HG02938 (cell line): Measurements from ENCODE around the gene CYS1.
"Not testable (repeated sequence)": the region's sequence is repeated elsewhere in the genome, so short reads cannot be mapped to it uniquely, and the experiment has no call there.

ENCODE experiments used
- ATAC-seq: cut with Tn5 transposase; IDR thresholded peaks from one replicate; pipeline ENCODE4 v1.9.1; 2021; ENCODE audit warnings: mild to moderate bottlenecking, moderate library complexity; ENCODE audit not compliant: unreplicated experiment

The CYS1 gene

DNA sequence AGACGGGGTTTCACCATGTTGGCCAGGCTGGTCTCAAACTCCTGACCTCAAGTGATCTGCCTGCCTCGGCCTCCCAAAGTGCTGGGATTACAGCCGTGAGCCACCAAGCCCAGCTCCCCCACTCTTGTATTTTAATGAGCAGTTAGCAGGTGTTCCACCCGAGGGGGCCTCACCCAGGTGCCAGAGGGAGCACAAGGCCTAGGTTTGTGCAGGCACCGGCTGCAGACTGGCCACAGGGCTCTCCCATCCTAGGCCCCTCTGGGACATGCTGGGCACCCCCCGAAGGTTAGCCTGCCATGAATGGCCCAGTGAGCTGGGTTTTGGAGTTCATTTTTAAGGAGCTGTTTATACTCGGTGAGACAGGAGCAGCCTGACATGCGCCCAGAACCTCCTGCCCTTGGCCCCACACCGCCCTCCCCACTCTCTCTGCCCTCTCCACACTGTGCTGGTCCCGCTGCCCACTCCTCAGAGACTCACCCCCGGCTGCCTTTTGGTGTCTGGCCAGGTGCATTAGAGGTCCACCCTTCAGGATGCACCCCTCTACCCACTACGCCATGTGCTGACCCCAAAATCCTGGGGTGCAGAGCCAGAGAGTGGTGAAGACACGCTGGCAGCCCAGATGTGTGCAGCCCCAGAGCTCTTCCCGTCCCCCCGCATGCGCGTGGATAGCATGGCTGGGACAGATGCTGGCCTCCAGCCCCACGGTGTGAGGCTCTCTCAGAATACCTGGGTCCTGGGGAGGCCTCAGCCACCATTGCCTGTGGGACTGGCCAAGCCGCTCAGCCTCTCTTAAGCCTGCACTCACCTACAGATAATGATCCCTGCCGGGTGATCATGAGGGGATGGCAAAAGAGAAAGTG, 48.1 kb downstream of the CYS1 start:
- no peak for ATAC-seq

GRCh38 chr2:10030798-10031197, 49.4 kb downstream of the CYS1 start:
- ATAC-seq: not testable (repeated sequence)

- ATAC-seq: no peak
These were observed 49.9 kb downstream of the CYS1 start for GRCh38 chr2:10030311-10030736.

DNA sequence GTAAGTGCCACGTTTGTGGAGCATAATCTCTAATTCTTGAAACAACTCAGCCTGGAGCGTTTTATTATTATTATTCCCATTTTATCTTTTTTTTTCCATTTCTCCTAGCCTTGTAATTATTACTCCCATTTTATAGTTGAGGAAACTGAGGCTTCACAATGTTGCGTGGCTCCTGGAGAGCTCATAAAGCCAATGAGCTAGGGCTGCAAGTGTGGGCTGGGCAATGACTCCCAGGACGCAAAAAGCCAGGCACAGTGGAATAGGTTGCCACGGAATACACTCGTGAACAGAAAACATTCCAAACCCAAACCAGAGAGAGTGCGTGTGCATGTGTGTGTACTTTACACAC, 50.4 kb downstream of the CYS1 start:
- no peak for ATAC-seq

DNA sequence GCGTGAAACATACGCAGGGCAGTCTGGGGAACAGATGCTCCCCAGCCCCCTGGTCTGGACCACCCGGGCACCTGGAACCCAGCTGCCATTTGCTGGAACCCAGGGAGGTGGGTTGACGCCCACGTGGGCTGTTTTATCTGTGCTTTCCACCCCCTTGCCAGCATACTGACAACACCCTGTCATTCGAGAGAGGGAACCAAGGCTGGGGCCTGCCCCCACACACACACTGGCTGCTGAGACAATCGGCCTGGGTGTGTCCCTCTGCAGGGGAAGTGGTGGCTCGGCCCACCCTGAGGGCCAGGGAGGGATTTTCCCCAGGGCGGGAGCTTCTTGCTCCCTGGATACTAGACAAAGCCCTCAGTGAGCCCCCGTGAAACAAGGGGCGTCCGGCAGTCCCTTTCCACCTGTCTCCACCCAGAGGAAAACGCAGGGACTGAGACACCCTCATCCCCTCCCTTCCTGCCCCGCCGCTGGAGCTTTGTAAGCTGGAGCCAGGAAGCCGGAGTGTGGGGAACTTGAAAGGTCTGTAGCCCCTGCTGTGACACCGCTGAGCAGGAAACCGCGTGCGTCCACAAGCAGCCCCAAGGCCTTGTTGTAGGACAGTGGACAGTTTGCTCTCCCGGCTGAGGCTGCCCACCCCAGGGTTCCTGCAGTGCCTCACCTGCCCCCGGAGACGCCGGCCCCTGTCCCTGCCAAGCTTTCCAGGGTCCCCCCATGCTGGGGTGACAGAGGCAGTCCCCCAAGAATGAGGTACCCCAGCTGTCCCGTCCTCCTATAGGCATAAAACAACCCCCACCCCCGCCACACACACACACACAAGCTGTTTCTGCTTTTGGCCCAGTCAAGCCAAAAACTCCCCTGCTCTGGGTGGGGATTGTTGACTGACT, 51.0 kb downstream of the CYS1 start:
- ATAC-seq: no peak

DNA sequence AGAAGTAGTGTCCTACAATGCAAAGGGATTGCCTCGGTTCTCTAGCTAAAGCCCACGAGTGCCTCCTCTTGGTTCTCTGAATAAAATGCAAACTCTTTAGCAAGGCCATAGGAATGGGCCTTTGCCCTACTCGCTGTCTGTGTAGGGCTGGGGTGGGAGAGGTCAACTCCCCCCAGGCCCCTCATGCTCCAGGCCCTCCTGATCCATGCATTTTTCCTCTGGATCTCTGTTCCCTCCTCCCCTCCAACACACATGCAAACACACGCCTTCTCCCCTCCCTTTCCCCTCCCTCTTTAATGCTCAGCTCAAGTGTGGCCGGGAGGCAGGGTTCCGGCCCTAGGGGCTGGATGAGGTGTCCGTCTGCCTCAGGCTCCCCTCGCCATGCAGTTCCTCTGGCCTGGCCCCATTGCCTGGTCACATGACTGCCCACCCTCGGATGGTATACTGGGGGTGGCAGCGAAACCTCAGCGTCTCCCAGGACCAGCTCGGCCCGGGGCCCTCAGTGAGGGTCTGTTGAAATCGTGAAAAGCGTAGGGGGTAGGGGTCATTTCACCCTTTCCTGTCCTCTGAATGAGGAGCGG, 51.7 kb downstream of the CYS1 start:
- no peak for ATAC-seq

GRCh38 chr2:10027660-10028330, 52.4 kb downstream of the CYS1 start:
- no peak for ATAC-seq

DNA sequence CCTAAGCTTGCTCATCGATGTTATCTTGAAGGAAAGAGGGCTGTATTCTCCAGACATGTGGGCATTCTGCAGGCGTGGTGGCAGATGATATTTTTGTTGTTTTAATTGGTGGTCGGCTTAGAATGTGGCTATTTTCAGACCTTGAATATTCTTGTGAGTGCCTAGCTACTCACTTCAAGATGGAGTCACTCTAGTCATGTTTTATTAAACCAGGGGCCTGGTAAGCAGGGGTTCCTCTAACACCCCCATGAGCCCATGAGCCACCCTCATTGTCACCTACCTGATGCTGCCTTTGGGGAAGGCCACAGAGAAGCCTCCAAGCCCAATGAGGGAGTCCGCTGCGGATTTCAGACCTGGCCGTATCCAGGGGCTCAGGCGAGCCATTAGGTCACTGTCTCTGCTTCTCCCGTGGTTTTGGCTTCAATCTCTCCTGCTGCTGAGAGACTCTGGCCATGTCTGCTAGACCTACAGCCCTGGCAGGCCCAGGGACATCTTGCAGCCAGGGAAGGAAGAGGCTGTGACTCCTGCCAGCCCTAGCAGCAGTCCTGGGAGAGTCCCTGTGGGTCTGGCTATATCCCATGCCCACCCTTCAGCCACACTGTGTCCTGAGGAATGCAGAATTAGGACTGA, 53.2 kb downstream of the CYS1 start:
- ATAC-seq: no peak

GRCh38 chr2:10022966-10023662, 57.1 kb downstream of the CYS1 start:
- ATAC-seq: no peak

DNA sequence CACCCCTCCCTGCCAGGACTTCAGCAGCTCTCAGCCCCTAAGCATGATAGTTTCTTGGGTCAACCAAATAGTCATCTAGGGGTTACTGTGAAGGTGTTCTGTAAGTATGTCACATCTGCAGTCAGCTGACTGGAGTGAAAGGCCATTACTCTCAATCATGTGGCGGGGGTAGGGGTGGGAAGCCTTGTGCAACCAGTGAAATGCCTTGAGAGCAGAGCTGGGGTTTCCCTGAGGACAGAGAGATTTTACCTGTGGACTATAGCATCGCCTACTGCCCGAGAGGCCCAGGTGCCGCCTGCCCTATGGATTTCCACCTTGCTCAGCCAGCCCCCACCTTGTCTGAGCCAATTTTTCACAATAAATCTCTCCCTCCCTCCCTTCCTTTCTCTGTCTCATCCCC, 57.8 kb downstream of the CYS1 start:
- no peak for ATAC-seq

DNA sequence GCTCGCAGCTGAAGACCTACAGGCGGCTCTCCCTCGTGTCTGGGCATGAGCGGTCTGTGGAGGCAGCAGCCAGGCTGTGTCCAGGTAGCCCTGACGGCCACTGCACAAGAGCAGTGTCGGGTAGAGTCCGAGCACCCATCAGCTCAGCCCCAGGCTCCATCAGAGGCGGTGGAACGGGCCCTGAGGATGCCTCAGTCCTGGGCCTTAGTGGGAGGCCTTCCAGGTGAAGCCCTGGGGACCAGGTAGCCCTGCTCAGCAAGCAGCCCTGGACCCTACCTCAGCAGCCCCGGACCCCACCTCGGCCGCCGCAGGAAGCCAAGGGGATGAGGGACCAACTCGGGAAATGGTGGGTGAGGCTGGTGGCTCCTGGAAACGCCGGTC, 58.2 kb downstream of the CYS1 start:
- ATAC-seq: no peak

DNA sequence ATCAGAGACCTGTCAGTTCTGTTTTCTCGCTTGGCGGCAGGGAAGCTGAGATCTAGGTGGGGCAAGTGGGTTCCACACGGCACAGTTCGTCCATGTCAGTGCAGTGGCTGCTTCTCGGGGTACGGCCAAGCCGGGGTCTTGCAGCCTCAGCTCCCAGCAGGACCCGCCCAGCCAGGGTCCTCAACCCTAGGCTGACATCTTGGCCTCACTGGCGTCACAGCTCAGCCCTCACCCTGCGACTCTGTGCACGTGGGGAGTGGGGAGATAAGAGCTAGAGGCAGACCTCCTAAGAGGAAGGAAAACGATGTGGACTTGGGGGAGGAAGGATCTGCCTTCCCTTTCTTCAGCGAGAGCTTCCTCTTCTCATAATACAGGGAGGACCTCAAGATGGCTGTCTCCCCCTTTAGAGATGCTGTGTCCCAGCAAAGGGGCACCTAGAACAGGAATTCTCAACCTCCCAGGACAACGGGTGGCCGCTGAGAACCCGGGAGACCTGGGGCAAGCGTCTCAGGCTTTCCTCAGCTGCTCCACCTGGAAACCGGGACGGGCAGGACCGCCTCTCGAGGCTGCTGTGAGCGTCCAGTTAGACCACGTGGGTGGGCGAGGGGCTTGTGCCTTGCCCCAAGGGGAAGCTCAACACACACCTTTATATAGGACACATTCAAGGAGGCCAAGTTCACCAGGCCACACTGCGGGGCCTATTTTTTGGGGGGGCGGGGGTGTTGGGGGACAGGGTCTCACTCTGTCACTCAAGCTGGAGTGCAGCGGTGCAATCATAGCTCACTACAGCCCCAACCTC, 60.4 kb downstream of the CYS1 start:
- no peak for ATAC-seq

DNA sequence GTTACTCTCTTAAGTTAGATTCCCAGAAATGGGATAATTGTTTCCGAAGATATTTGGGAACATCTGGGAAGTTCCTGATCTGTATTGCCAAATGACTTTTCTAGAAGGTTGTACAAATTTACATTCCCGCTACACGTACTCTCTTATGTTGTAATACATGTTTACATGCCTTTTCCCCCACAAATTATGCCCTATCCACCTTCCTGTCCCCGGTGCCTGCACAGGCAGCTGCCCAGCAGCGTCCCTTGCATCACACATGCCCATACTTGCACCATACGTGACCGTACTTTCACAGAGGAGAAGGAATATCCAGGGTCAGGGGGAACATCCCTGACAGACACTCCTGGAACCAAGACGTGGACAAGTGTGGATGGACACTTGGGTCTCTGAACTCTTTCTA, 61.0 kb downstream of the CYS1 start:
- ATAC-seq: no peak

- ATAC-seq: no peak
These were observed 62.8 kb downstream of the CYS1 start for GRCh38 chr2:10017313-10017941.

DNA sequence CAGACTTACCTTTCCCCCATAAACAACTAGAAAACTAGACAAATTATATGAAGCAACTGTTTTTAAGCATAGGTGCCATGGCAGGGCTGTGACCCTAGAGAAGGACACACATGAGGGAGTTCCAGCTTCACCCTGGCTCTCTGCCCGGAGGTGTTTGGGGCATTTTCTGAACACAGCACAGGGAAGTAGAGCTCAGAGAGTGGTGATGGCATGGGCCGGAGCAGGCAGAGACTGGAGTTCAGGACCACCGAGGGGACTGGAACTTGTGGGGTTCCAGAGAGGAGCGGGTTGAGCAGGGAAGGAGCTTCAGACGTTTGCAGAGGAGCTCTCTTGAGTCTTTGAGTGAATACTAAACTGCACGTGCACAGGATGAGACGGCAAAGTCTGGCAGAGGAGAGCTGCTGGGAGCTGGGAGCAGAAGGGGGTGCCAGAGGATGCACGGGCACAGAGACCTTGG, 63.4 kb downstream of the CYS1 start:
- ATAC-seq: no peak

DNA sequence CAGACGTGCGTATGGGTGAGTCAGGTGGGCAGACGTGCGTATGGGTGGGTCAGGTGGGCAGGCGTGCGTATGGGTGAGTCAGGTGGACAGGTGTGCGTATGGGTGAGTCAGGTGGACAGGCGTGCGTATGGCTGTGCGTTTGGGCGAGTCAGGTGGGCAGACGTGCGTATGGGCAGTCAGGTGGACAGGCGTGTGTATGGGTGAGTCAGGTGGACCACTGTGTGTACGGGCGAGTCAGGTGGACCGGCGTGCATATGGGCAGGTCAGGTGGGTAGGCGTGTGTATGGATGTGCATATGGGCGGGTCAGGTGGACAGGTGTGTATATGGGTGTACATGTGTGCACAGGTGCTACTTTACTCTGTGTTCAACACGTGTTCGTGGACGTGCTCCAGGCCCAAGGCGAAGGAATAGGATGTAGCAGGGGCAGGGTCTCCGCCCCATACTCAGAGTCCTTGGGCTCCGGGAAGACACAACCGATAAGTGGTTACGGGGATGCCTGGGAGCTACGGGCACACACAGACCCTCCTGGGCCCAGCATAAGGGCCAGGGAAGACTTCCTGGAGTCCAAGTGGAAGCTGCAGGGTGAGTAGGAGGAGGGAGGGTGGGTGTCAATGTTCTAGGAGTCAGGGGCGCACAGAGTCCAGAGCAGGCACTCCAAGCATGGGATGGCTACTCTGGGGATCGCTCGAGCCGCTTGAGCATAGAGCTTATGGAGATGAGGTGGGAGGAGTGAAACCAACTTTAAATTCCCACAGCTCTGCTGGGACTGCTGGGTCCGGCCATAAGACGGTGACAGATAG, 64.0 kb downstream of the CYS1 start:
- no peak for ATAC-seq

DNA sequence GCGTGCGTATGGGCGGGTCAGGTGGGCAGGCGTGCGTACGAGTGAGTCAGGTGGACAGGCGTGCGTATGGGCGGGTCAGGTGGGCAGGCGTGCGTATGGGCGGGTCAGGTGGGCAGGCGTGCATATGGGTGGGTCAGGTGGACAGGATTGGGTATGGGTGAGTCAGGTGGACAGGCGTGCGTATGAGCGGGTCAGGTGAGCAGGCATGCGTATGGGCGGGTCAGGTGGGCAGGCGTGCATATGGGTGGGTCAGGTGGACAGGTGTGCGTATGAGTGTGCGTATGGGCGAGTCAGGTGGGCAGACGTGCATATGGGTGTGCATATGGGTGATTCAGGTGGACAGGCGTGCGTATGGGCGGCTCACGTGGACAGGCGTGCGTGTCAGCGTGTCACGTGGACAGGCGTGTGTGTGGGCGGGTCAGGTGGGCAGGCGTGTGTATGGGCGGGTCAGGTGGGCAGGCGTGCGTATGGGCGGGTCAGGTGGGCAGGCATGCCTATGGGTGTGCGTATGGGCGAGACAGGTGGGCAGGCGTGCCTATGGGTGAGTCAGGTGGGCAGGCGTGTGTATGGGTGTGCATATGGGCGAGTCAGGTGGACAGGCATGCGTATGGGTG, 64.7 kb downstream of the CYS1 start:
- ATAC-seq: not testable (repeated sequence)
